Smooth muscle cell (in vitro differentiated cells): ENCODE data around the gene FTSJ1. TPM values are rescaled to one million over a fixed set of nuclear protein-coding genes. Genes with fewer than 3 reads are reported as not detected.

Experiments used
- DNase-seq: peaks from one replicate; lab custom pipeline; 2025; ENCODE audit not compliant: unreplicated experiment; lab: John Stamatoyannopoulos, UW
- H2AFZ ChIP-seq: fragments of 200-600 bp; sonication (generic); 2 replicates; pipeline ENCODE4 v1.6.0; 2016; ENCODE audit warnings: antibody characterized with exemption, low read depth, mild to moderate bottlenecking
- H3F3A ChIP-seq: fragments of 200-600 bp; sonication (generic); 2 replicates; pipeline ENCODE4 v1.6.0; 2017; ENCODE audit warnings: antibody characterized with exemption, low read depth
- H3K27ac ChIP-seq: fragments of 200-600 bp; sonication (generic); 2 replicates; pipeline ENCODE4 v1.5.1; 2016; ENCODE audit warnings: low read depth, mild to moderate bottlenecking
- H3K27me3 ChIP-seq: fragments of 200-600 bp; sonication (generic); 2 replicates; pipeline ENCODE4 v1.6.1; 2016; ENCODE audit warnings: low read depth, mild to moderate bottlenecking
- H3K36me3 ChIP-seq: fragments of 200-600 bp; sonication (generic); 2 replicates; pipeline ENCODE4 v1.5.1; 2016; ENCODE audit warnings: low read depth
- H3K4me1 ChIP-seq: fragments of 200-600 bp; sonication (generic); 2 replicates; pipeline ENCODE4 v1.5.1; 2016; ENCODE audit warnings: low read depth
- H3K4me2 ChIP-seq: fragments of 200-600 bp; sonication (generic); 2 replicates; pipeline ENCODE4 v1.6.0; 2016; ENCODE audit warnings: mild to moderate bottlenecking
- H3K4me3 ChIP-seq: fragments of 200-600 bp; sonication (generic); 2 replicates; pipeline ENCODE4 v1.5.1; 2016; ENCODE audit warnings: mild to moderate bottlenecking
- H3K79me2 ChIP-seq: fragments of 200-600 bp; sonication (generic); 2 replicates; pipeline ENCODE4 v1.6.0; 2016; ENCODE audit warnings: low read depth, mild to moderate bottlenecking
- H3K9ac ChIP-seq: fragments of 200-600 bp; sonication (generic); 2 replicates; pipeline ENCODE4 v1.6.0; 2016; ENCODE audit warnings: low read depth
- H3K9me3 ChIP-seq: fragments of 200-600 bp; sonication (generic); replicated peaks from 2 replicates; pipeline ENCODE4 v1.5.1; 2016; ENCODE audit warnings: low read depth
- H4K20me1 ChIP-seq: fragments of 200-600 bp; sonication (generic); 2 replicates; pipeline ENCODE4 v1.6.0; 2016; ENCODE audit warnings: low read depth
- CTCF ChIP-seq: fragments of 200-600 bp; sonication (generic); IDR thresholded peaks from 2 replicates; pipeline ENCODE4 v1.5.1; 2017; ENCODE audit warnings: borderline replicate concordance, mild to moderate bottlenecking, antibody characterized with exemption; ENCODE audit not compliant: insufficient read depth, poor library complexity, severe bottlenecking
- WGBS: methylation state at CpG from one replicate; pipeline ENCODE4 v1.1.7; 2016; ENCODE audit warnings: low lambda C conversion rate; 5-methylcytosine and 5-hydroxymethylcytosine counted together
- polyA plus RNA-seq: library from polyadenylated mRNA; unstranded; fragments of >200 nt; fragmentation: Nextera tagmentation; extraction: Ambion mirVana; gene quantifications from 2 replicates; pipeline ENCODE4 v1.2.1, GENCODE V29; 2016
- total RNA-seq: library from RNA; depleted of rRNA; stranded (reverse); fragments of >200 nt; gene quantifications from 2 replicates; pipeline ENCODE4 v1.2.3, GENCODE V29; 2014

Gene FTSJ1
- total and polyA plus RNA-seq, 2 experiments from 2014 or later: 60.6 to 80.8 TPM

GRCh38 chrX:48489892-48490291 is 13.9 kb downstream of the FTSJ1 start:
- Histone ChIP-seq H3F3A (no peaks in the 10 kb centered on the region), H3K79me2 (no peaks in the 10 kb centered on the region), H4K20me1 (no peaks in the 10 kb centered on the region), H2AFZ (no peak overlapping the region), H3K4me2 (no peak overlapping the region), H3K27ac (peak overlapping the region; percentile 24), H3K4me1 (no peaks in the 10 kb centered on the region), H3K9me3 (no peaks in the 10 kb centered on the region), H3K36me3 (no peaks in the 10 kb centered on the region), H3K4me3 (no peak overlapping the region), H3K27me3 (no peaks in the 10 kb centered on the region), H3K9ac (no peak overlapping the region)
- 78% methylated on average over 2 of the region's 2 CpGs for WGBS
- TF ChIP-seq CTCF: no peak
- DNase-seq: no peak

- no peak for TF ChIP-seq CTCF
- peak overlapping the region; percentile 24 for H3K27ac ChIP-seq
- H3K4me2 ChIP-seq: no peak overlapping the region
- WGBS: 72% methylated on average over 8 of the region's 8 CpGs
- no peaks in the 10 kb centered on the region for H3K36me3 ChIP-seq
- H3K27me3 ChIP-seq: no peaks in the 10 kb centered on the region
- H3F3A ChIP-seq: no peaks in the 10 kb centered on the region
- H3K79me2 ChIP-seq: no peaks in the 10 kb centered on the region
- no peaks in the 10 kb centered on the region for H3K4me1 ChIP-seq
- no peak overlapping the region for H3K4me3 ChIP-seq
- no peaks in the 10 kb centered on the region for H3K9me3 ChIP-seq
- no peaks in the 10 kb centered on the region for H4K20me1 ChIP-seq
- no peak overlapping the region for H3K9ac ChIP-seq
- no peak overlapping the region for H2AFZ ChIP-seq
- no peak for DNase-seq
Measured at GRCh38 chrX:48490661-48491060, 14.7 kb downstream of the FTSJ1 start.

GRCh38 chrX:48491809-48492208 is 15.8 kb downstream of the FTSJ1 start:
- Histone ChIP-seq H3K4me2 (no peak overlapping the region), H2AFZ (no peak overlapping the region), H3K36me3 (no peaks in the 10 kb centered on the region), H3K4me1 (no peaks in the 10 kb centered on the region), H3K27ac (peak overlapping the region; percentile 45), H3F3A (no peaks in the 10 kb centered on the region), H4K20me1 (no peaks in the 10 kb centered on the region), H3K9me3 (no peaks in the 10 kb centered on the region), H3K27me3 (no peaks in the 10 kb centered on the region), H3K4me3 (no peak overlapping the region), H3K79me2 (no peaks in the 10 kb centered on the region), H3K9ac (no peak overlapping the region)
- DNase-seq: no peak
- TF ChIP-seq CTCF: no peak
- 87% methylated on average over 9 of the region's 9 CpGs for WGBS

- Histone ChIP-seq H3K79me2 (no peaks in the 10 kb centered on the region), H3K4me3 (no peak overlapping the region), H3K9me3 (no peaks in the 10 kb centered on the region), H3K36me3 (no peaks in the 10 kb centered on the region), H3F3A (no peaks in the 10 kb centered on the region), H3K27me3 (no peaks in the 10 kb centered on the region), H3K4me1 (no peaks in the 10 kb centered on the region), H3K9ac (no peak overlapping the region), H3K27ac (peak overlapping the region; percentile 45), H4K20me1 (no peaks in the 10 kb centered on the region), H3K4me2 (no peak overlapping the region), H2AFZ (no peak overlapping the region)
- 61% methylated on average over 7 of the region's 7 CpGs for WGBS
- TF ChIP-seq CTCF: no peak
- DNase-seq: no peak
Measured at GRCh38 chrX:48492293-48492910, 16.4 kb downstream of the FTSJ1 start.
